ENCODE data around the gene EMC7. TPM values are rescaled to one million over a fixed set of nuclear protein-coding genes. Genes with fewer than 3 reads are reported as not detected.
A peak's percentile ranks its signal among the peaks of the same experiment; 100 is the strongest.

The EMC7 gene
- total and polyA plus RNA-seq, 10 donors: 27.1 to 47.5 (median 39.4) TPM

DNA sequence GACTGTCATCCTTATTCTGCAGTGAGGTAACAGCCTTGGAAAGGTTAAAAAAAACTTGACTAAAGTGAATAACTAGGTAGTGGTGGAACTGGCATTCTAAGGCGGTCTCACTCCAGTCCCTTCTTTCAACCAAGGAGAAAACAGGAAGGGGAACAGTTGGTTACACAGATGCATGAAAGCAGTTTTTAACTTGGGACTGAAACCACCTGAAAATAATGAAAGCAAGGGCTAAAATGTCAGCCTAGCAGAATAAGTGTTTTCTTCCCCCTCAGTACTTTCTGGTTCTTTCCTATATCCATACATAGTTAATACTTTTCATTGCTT is 61.9 kb downstream of the EMC7 start:
- peak overlapping the region in 5 of 8 donors; percentile 90 to 97 (median 93) for H3K27ac ChIP-seq
- H3K9me3 ChIP-seq: no peaks in the 10 kb centered on the region
- no peaks in the 10 kb centered on the region for H3K27me3 ChIP-seq (replicated peaks in 1 of 7)
- H3K4me3 ChIP-seq: peak overlapping the region in 4 of 8 donors; percentile 72 to 94 (median 83)
- no peak for DNase-seq
- WGBS, 5 donors: 31 to 54% (median 38%) methylated on average over 1 of the region's 1 CpG
- TF ChIP-seq POLR2AphosphoS5 (IDR thresholded peaks at IDR 0.05) (no peak), POLR2A (IDR thresholded peaks at IDR 0.05) (no peak)
- TF ChIP-seq, protein P1, sequence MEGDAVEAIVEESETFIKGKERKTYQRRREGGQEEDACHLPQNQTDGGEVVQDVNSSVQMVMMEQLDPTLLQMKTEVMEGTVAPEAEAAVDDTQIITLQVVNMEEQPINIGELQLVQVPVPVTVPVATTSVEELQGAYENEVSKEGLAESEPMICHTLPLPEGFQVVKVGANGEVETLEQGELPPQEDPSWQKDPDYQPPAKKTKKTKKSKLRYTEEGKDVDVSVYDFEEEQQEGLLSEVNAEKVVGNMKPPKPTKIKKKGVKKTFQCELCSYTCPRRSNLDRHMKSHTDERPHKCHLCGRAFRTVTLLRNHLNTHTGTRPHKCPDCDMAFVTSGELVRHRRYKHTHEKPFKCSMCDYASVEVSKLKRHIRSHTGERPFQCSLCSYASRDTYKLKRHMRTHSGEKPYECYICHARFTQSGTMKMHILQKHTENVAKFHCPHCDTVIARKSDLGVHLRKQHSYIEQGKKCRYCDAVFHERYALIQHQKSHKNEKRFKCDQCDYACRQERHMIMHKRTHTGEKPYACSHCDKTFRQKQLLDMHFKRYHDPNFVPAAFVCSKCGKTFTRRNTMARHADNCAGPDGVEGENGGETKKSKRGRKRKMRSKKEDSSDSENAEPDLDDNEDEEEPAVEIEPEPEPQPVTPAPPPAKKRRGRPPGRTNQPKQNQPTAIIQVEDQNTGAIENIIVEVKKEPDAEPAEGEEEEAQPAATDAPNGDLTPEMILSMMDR (IDR thresholded peaks at IDR 0.05 in 8 of 11, conservative IDR thresholded peaks at IDR 0.05 in 3 of 11): no peak
- intact Hi-C loops (cut with DNase I; ENCODE audit: low total_unique reads): no loop called here
- H3K36me3 ChIP-seq: no peaks in the 10 kb centered on the region
- peaks cover 2 to 24% (median 14%) of the 10 kb centered on the region in 6 donors for H3K4me1 ChIP-seq

DNA sequence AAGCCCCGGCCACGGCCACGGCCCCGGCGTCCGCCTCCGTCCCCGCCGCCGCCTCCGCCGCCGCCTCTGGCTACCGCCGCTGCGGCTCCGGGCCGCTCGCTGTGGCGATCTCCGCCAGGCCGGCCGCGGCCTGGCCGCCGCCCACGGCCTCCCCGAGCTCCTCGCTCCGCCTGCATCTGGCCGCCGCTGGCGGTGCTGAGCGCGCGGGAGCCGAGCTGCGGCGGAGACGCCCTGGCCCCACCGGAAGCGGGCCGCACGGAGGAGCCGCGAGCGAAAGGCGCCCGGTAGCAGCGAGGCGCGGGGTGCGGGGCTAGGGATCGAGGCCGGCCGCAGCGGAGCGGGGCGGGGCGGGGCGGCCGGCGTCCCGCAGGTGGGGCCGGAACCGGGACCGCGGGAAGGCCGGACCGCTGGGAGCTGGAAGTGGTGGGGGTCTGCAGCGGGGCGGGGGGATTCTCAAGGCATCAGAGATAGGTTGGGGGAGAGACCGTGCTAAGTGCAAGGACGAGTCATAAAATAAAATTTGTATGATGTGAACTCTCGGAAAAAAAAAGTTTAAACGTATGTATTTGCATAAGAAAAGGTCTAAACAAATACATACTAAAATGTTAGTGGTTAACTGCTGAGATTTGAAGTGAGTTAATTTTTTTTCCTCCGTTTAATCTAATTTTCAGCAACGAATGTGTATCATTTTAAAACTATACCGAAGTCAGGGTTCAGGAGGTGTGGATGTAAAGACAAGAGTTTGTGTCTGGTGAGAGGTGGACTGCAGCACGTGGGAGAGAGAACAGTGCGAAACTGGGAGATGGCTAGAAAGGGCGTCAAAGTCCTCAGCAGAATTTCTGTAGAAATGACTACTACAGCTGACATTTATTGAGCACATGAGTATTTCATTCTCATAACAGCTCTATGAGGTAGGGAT is 62.5 kb downstream of the EMC7 start, which contains the start of gene AVEN:
AVEN (minus strand) TSS at position 334 of the 919 bp plus-strand sequence; CDS start at position 176, 158 bp downstream.
- intact Hi-C loops (cut with DNase I; ENCODE audit: low total_unique reads): no loop called here
- H3K9me3 ChIP-seq: no peaks in the 10 kb centered on the region
- H3K4me3 ChIP-seq: peak within 1 kb of the TSS; percentile 72 to 94 (median 84)
- 1 to 2% (median 1%) methylated on average over 33 to 82 of the region's 82 CpGs for WGBS, 5 donors
- H3K27ac ChIP-seq: peak within 1 kb of the TSS; percentile 86 to 97 (median 91)
- TF ChIP-seq, protein P1 (IDR thresholded peaks at IDR 0.05 in 8 of 11, conservative IDR thresholded peaks at IDR 0.05 in 3 of 11): no peak
- no peak for TF ChIP-seq POLR2AphosphoS5 (IDR thresholded peaks at IDR 0.05)
- TF ChIP-seq POLR2A (IDR thresholded peaks at IDR 0.05): no peak
- peak; percentile 92 for DNase-seq
- no peaks in the 10 kb centered on the region for H3K27me3 ChIP-seq (replicated peaks in 1 of 7)
- peaks cover 2 to 24% (median 14%) of the 10 kb centered on the region in 6 donors for H3K4me1 ChIP-seq
- H3K36me3 ChIP-seq: no peaks in the 10 kb centered on the region

DNA sequence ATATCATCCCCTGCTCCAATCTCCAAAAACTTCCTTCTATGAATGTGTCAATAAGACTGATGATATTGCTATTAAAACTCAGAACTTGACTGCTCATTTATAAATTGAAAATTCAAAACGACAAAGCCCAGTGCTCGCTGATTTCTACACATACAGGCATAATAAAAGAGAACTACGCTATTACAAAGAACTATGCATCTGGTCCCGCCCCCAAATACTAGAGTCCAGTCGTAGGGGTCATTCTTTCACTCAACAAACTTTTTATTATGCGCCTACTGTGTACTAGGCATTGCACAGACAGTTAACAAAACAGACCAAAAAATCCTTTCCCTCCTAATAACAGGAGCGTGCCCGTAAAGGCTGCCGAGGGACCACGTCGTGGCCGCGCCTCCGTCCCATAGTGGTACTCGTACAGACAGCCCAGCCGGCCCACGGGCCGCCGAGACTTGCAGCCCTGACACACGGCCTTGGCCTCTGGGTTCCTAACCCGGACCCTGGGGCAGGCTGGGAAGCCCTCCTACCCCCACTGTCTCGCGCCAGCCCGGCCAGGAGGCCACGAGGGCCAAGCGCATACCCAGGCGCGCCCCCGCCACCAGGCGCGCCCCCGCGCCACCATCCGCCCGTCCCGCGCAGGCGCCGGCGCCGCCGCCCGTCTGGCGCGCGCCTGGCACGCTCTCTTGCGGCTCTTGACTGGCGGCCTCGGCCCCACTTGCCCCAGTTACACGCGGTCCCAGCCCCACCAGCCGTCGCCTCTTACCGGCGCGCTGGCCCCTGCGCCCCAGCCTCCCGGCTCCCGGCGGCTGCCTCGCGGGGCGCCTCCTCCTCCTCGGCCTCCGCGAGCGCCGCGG is 63.4 kb downstream of the EMC7 start:
- TF ChIP-seq, protein P1 (IDR thresholded peaks at IDR 0.05 in 8 of 11, conservative IDR thresholded peaks at IDR 0.05 in 3 of 11): no peak
- TF ChIP-seq POLR2AphosphoS5 (IDR thresholded peaks at IDR 0.05) (peak; percentile 69 to 85 (median 85)), POLR2A (IDR thresholded peaks at IDR 0.05) (peak in 1 of 3 donors; percentile 51)
- DNase-seq: peak; percentile 94
- H3K9me3 ChIP-seq: no peaks in the 10 kb centered on the region
- peak overlapping the region; percentile 72 to 94 (median 84) for H3K4me3 ChIP-seq
- no peaks in the 10 kb centered on the region for H3K27me3 ChIP-seq (replicated peaks in 1 of 7)
- WGBS, 5 donors: 0 to 1% (median 0%) methylated on average over 16 to 69 of the region's 70 CpGs
- H3K4me1 ChIP-seq: peaks cover 2 to 24% (median 14%) of the 10 kb centered on the region in 6 donors
- intact Hi-C loops (cut with DNase I; ENCODE audit: low total_unique reads): no loop called here
- peak overlapping the region; percentile 86 to 97 (median 91) for H3K27ac ChIP-seq
- no peaks in the 10 kb centered on the region for H3K36me3 ChIP-seq

Other genes starting within 250 kb of the EMC7 start
- not detected for gene CHRM5, start 133.4 kb downstream of the EMC7 start, total RNA-seq
- under 1 TPM in 1 of 3 donors, not detected in 2; 0.03 TPM for gene CHRM5, start 133.4 kb downstream of the EMC7 start, polyA plus RNA-seq
- gene AVEN, start 62.7 kb downstream of the EMC7 start, total RNA-seq: 10 to 100 TPM in 3 of 7 donors, 1 to 10 TPM in 4; 5.0 to 14.1 (median 9.7) TPM
- 1 to 10 TPM; 5.1 to 9.1 (median 8.5) TPM for gene AVEN, start 62.7 kb downstream of the EMC7 start, polyA plus RNA-seq
- gene PGBD4, start 221 bp upstream of the EMC7 start, total RNA-seq: 1 to 10 TPM; 1.4 to 3.1 (median 2.2) TPM
- 1 to 10 TPM; 1.6 to 1.7 (median 1.7) TPM for gene PGBD4, start 221 bp upstream of the EMC7 start, polyA plus RNA-seq
- 10 to 100 TPM; 40.2 to 86.3 (median 52.4) TPM for gene KATNBL1, start 108.2 kb upstream of the EMC7 start, total RNA-seq
- gene KATNBL1, start 108.2 kb upstream of the EMC7 start, polyA plus RNA-seq: 10 to 100 TPM; 18.4 to 21.0 (median 18.7) TPM
- gene EMC4, start 123.2 kb upstream of the EMC7 start, total RNA-seq: 100 to 1,000 TPM in 1 of 7 donors, 10 to 100 TPM in 6; 51.5 to 152 (median 64.4) TPM
- 10 to 100 TPM; 77.0 to 94.4 (median 77.4) TPM for gene EMC4, start 123.2 kb upstream of the EMC7 start, polyA plus RNA-seq
- gene SLC12A6, start 235.9 kb upstream of the EMC7 start, total RNA-seq: 100 to 1,000 TPM in 1 of 7 donors, 10 to 100 TPM in 6; 51.4 to 120 (median 78.9) TPM
- gene SLC12A6, start 235.9 kb upstream of the EMC7 start, polyA plus RNA-seq: 1 to 10 TPM; 5.2 to 8.3 (median 6.7) TPM
- 100 to 1,000 TPM in 6 of 7 donors, 10 to 100 TPM in 1; 100.0 to 147 (median 132) TPM for gene NOP10, start 241.3 kb upstream of the EMC7 start, total RNA-seq
- 100 to 1,000 TPM; 180 to 329 (median 308) TPM for gene NOP10, start 241.3 kb upstream of the EMC7 start, polyA plus RNA-seq
- gene NUTM1, start 241.5 kb upstream of the EMC7 start, total RNA-seq: not detected
- gene NUTM1, start 241.5 kb upstream of the EMC7 start, polyA plus RNA-seq: under 1 TPM in 1 of 3 donors, not detected in 2; 0.03 TPM